HepG2 (cell line): ENCODE measurements around the gene MAN1A1. TPM values are rescaled to one million over a fixed set of nuclear protein-coding genes. Genes with fewer than 3 reads are reported as not detected.

Source experiments
- ATAC-seq: fragments of 200-7000 bp; cut with Tn5 transposase; 3 replicates; pipeline ENCODE4 v1.9.1; 2020; ENCODE audit warnings: mild to moderate bottlenecking, moderate library complexity
- BruUV-seq: library from RNA; stranded (reverse); fragments of 400-500 nt; replicated peaks from 2 replicates; lab custom pipeline; 2021; lab: Mats Ljungman, UMichigan
- CTCF ChIA-PET: fragments of 300-600 bp; formaldehyde crosslinking; extraction: SDS; loops from one replicate; lab custom pipeline; 2021; ENCODE audit warnings: low total read pairs, inconsistent platforms, low intra/inter-chr PET ratio; lab: Yijun Ruan, JAX
- POLR2A ChIA-PET: fragments of 350-600 bp; sonication (Branson Sonifier 250); formaldehyde crosslinking; loops from one replicate; lab custom pipeline; 2020; ENCODE audit warnings: antibody characterized with exemption, inconsistent platforms; lab: Yijun Ruan, JAX
- DNase-seq: peaks from one replicate; pipeline ENCODE4 v3.0.0-alpha.2; 2015; ENCODE audit warnings: low spot score
- FAIRE-seq: peaks from 3 replicates; lab custom pipeline; 2011; peaks lifted over from hg19 to GRCh38; lab: Jason Lieb, UNC
- H2AFZ ChIP-seq: one replicate; pipeline ENCODE4 v1.6.1; 2011; ENCODE audit warnings: low read length, inconsistent platforms
- H3K27ac ChIP-seq: fragments of 300-600 bp; 3 replicates; pipeline ENCODE4 v1.8.0; 2011; ENCODE audit warnings: mixed run types, mild to moderate bottlenecking, mixed read lengths, low read length, inconsistent platforms; ENCODE audit not compliant: insufficient read depth; ENCODE audit errors: extremely low read length
- H3K27me3 ChIP-seq, 2 experiments: fragments of 200-600 bp in 1 of 2; 2 replicates in 1 of 2; 3 replicates in 1 of 2; pipeline versions ENCODE4 v1.6.0 to v1.8.0; 2011; ENCODE audit warnings: low read length in 2 of 2, mild to moderate bottlenecking in 2 of 2, moderate library complexity in 2 of 2, inconsistent platforms in 1 of 2; ENCODE audit not compliant: insufficient read depth in 2 of 2, control insufficient read depth in 1 of 2
- H3K36me3 ChIP-seq, 2 experiments: fragments of 200-600 bp in 1 of 2; replicated peaks in 1 of 2; 2 replicates in 1 of 2; 3 replicates in 1 of 2; pipeline versions ENCODE4 v1.5.1 to v1.8.0; 2011; ENCODE audit warnings: low read length in 2 of 2, inconsistent platforms in 1 of 2; ENCODE audit not compliant: insufficient read depth in 2 of 2, control insufficient read depth in 1 of 2
- H3K4me1 ChIP-seq: 2 replicates; pipeline ENCODE4 v1.5.1; 2012; ENCODE audit warnings: low read length, inconsistent platforms; ENCODE audit not compliant: insufficient read depth
- H3K4me2 ChIP-seq: 2 replicates; pipeline ENCODE4 v1.6.0; 2011; ENCODE audit warnings: low read depth, low read length, inconsistent platforms
- H3K4me3 ChIP-seq, 3 experiments: fragments of 200-600 bp in 1 of 3; sonication (generic), shearing (Covaris generic) in 1 of 3; replicated peaks in 1 of 3; 2 replicates each; pipeline ENCODE4 v1.5.1; 2011 to 2016; ENCODE audit warnings: low read length in 3 of 3, inconsistent platforms in 2 of 3, low read depth in 2 of 3, mild to moderate bottlenecking in 2 of 3, control low read depth in 1 of 3, mixed read lengths in 1 of 3; ENCODE audit not compliant: insufficient read depth in 1 of 3
- H3K79me2 ChIP-seq: one replicate; pipeline ENCODE4 v1.6.1; 2011; ENCODE audit warnings: low read length, inconsistent platforms; ENCODE audit not compliant: insufficient read depth
- H3K9ac ChIP-seq: 2 replicates; pipeline ENCODE4 v1.6.0; 2011; ENCODE audit warnings: mild to moderate bottlenecking, low read depth, low read length, inconsistent platforms; ENCODE audit not compliant: insufficient read depth
- H3K9me3 ChIP-seq: 2 replicates; pipeline ENCODE4 v1.5.1; 2012; ENCODE audit warnings: mild to moderate bottlenecking, low read length
- H4K20me1 ChIP-seq: 2 replicates; pipeline ENCODE4 v1.6.0; 2011; ENCODE audit warnings: inconsistent platforms, mild to moderate bottlenecking, low read length, moderate library complexity; ENCODE audit not compliant: insufficient read depth
- IKZF1 ChIP-seq: fragments of 450-650 bp; IDR thresholded peaks from 2 replicates; pipeline ENCODE4 v1.7.1; 2016
- POLR2G ChIP-seq: fragments of 200-400 bp; formaldehyde crosslinking; IDR thresholded peaks from 2 replicates; pipeline ENCODE4 v1.6.1; 2018; ENCODE audit warnings: mild to moderate bottlenecking, low read depth, low read length, moderate library complexity
- RBM22 ChIP-seq: fragments of 200-400 bp; formaldehyde crosslinking; optimal IDR thresholded peaks from 2 replicates; pipeline ENCODE3; 2017; ENCODE audit warnings: mild to moderate bottlenecking, low read length, moderate library complexity
- WGBS: methylation state at CpG from one replicate; pipeline ENCODE4 v1.1.6; 2017; ENCODE audit warnings: low lambda C conversion rate; 5-methylcytosine and 5-hydroxymethylcytosine counted together
- in situ Hi-C: cut with HindIII; loops from 2 replicates; pipeline ENCODE4 v1.10.0; 2017; ENCODE audit warnings: low pct_unique_long_range_greater_than_20kb; ENCODE audit not compliant: extremely low pct_ligation_motif_present
- intact Hi-C: fragments of 100-400 bp; cut with micrococcal nuclease; formaldehyde crosslinking; loops from one replicate; pipeline ENCODE4 v1.10.0; 2022; ENCODE audit not compliant: unreplicated experiment
- polyA plus RNA-seq, 8 experiments: library from polyadenylated mRNA; depleted of rRNA in 3 of 8; stranded (reverse) in 7 of 8; unstranded in 1 of 8; fragments of >200 nt; fragmentation: Illumina TruSeq in 4 of 8; extraction: Trizol in 4 of 8; gene quantifications; 2 replicates each; pipeline versions ENCODE4 v1.2.1 to v1.2.3, GENCODE V29; 2011 to 2016; ENCODE audit warnings: low read depth in 4 of 8, missing spikeins in 1 of 8, mixed read lengths in 1 of 8; ENCODE audit not compliant: insufficient read depth in 1 of 8
- total RNA-seq, 5 experiments: library from RNA; depleted of rRNA; stranded (reverse); fragments of >200 nt; fragmentation: Illumina TruSeq; extraction: Trizol; gene quantifications; 2 replicates each; pipeline ENCODE4 v1.2.3, GENCODE V29; 2016; ENCODE audit warnings: low read depth in 1 of 5
- TF ChIP-seq, protein P1 (sequence below): sonication (generic); formaldehyde crosslinking; IDR thresholded peaks from 2 replicates; pipeline ENCODE4 v1.8.1; 2023; ENCODE audit warnings: mild to moderate bottlenecking, inconsistent platforms, moderate library complexity, missing genetic modification reagents, borderline replicate concordance

MAN1A1 gene
- total and polyA plus RNA-seq, 2 of the 13 experiments (the other 11 are each of a cell fraction or from before 2014, with no cell fraction given) = 156 to 236 TPM

DNA sequence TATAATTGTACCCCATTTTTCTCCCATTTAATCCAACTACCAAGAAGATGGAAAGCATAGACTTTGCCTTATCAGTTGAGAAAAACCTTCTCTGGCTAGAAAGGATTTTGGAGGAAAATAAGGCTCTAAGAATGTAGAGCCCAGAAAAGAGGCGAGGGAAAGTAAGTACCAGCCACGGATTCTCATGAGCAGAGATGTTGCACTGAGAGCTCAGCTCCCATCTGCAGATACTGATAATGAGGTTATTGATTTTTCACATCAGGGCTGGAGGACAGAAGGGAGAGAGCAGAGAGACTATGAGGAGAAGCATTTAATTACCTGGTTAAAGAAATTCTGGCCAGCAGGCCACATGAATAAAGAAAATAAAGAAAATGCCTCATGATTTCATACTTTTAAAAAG lies 166.7 kb downstream of the MAN1A1 start:
- Histone ChIP-seq H3K27ac (no peak overlapping the region), H3K27me3 (no peaks in the 10 kb centered on the region), H3K79me2 (no peaks in the 10 kb centered on the region), H3K4me2 (no peak overlapping the region), H3K9ac (no peak overlapping the region)
- intact Hi-C loops = no loop called here
- TF ChIP-seq RBM22 = peak; percentile 97
- TF ChIP-seq, protein P1, sequence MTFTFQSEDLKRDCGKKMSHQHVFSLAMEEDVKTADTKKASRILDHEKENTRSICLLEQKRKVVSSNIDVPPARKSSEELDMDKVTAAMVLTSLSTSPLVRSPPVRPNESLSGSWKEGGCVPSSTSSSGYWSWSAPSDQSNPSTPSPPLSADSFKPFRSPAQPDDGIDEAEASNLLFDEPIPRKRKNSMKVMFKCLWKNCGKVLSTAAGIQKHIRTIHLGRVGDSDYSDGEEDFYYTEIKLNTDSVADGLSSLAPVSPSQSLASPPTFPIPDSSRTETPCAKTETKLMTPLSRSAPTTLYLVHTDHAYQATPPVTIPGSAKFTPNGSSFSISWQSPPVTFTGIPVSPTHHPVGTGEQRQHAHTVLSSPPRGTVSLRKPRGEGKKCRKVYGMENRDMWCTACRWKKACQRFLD (CRISPR knock-in tag) = no peak
- TF ChIP-seq, all 625 proteins: peak for 1
- Histone ChIP-seq H4K20me1 (no peaks in the 10 kb centered on the region), H3K4me1 (no peaks in the 10 kb centered on the region), H3K4me3 (no peak overlapping the region), H3K9me3 (no peaks in the 10 kb centered on the region), H3K36me3 (peaks cover 27 to 91% of the 10 kb centered on the region in 2 experiments), H2AFZ (no peak overlapping the region)
- no peak for DNase-seq
- WGBS = 96% methylated on average over 2 of the region's 2 CpGs
- in situ Hi-C loops = no loop called here
- FAIRE-seq = no peak
- no TSS peak for BruUV-seq
- ChIA-PET CTCF (no interaction called here), POLR2A (no interaction called here)
- no peak for ATAC-seq

DNA sequence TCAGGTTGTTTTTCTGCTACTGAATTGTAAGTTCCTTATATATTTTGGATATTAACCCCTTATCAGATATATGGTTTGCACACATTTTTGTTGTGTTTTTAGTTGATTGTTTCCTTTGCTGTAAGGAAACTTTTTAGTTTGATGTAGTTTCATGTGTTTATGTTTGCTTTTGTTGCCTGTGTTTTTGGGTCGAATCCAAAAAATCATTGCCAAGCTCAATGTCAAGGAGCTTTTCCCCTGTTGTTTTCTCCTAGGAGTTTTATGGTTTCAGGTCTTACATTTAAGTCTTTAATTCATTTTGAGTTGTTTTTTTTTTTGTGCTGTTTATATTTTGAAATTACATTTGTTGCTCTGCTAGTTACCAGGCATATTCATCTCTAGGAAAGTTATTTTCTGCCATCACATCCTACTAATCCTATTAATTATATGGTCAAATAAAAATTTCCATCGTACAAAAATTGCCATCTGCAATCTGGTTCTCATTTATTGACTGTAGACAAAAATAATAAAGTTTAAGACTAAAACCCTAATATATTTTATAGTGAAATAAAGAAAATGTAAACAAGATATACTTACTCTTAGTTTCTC lies 167.3 kb downstream of the MAN1A1 start:
- TSS peak; percentile 0 for BruUV-seq
- CTCF ChIA-PET = no interaction called here
- no peak for FAIRE-seq

More for the DNA sequence above, 167.3 kb downstream of the MAN1A1 start:
- Histone ChIP-seq H3K4me1 (no peaks in the 10 kb centered on the region), H3K27ac (no peak overlapping the region), H3K9me3 (no peaks in the 10 kb centered on the region), H4K20me1 (no peaks in the 10 kb centered on the region), H3K27me3 (no peaks in the 10 kb centered on the region), H3K36me3 (peaks cover 27 to 89% of the 10 kb centered on the region in 2 experiments)
- no peak for DNase-seq
- WGBS = 96% methylated on average over 2 of the region's 2 CpGs
- POLR2A ChIA-PET = no interaction called here
- intact Hi-C loops = no loop called here
- no peak for TF ChIP-seq IKZF1
- TF ChIP-seq POLR2G = 0 out of 2 replicates have a peak, but pooled peaks have one; percentile 5
- TF ChIP-seq, all 625 proteins: peak for 1
- in situ Hi-C loops = no loop called here
- H3K4me2 ChIP-seq = no peak overlapping the region
- H3K4me3 ChIP-seq = no peak overlapping the region
- no peaks in the 10 kb centered on the region for H3K79me2 ChIP-seq
- ATAC-seq = no peak
- no peak overlapping the region for H2AFZ ChIP-seq
- H3K9ac ChIP-seq = no peak overlapping the region
